T-helper 17 cell (primary cell): ENCODE data around the gene ANAPC2. TPM values are rescaled to one million over a fixed set of nuclear protein-coding genes. Genes with fewer than 3 reads are reported as not detected.

Experiments
- ATAC-seq: fragments of 150-1000 bp; cut with Tn5 transposase; 2 replicates; pipeline ENCODE4 v1.10.0; 2021; ENCODE audit warnings: mild to moderate bottlenecking, moderate library complexity
- DNase-seq, 3 donors: peaks; one replicate each; pipeline versions ENCODE4 v3.0.0 to v3.0.0-alpha.2; 2020 to 2021
- H3K9me3 ChIP-seq: one replicate; pipeline ENCODE4 v1.7.0; 2013; ENCODE audit warnings: low read length, mild to moderate bottlenecking; ENCODE audit not compliant: control insufficient read depth, poor library complexity, severe bottlenecking
- H3K27ac Mint-ChIP-seq: one replicate; pipeline ENCODE4 v1.8.0; 2022; ENCODE audit warnings: mild to moderate bottlenecking, moderate library complexity, mixed read lengths
- H3K27me3 Mint-ChIP-seq: one replicate; pipeline ENCODE4 v1.8.0; 2022; ENCODE audit warnings: mixed read lengths
- H3K36me3 Mint-ChIP-seq: one replicate; pipeline ENCODE4 v1.8.0; 2022; ENCODE audit warnings: low read depth, mixed read lengths
- H3K4me1 Mint-ChIP-seq: one replicate; pipeline ENCODE4 v1.8.0; 2022; ENCODE audit warnings: mild to moderate bottlenecking, mixed read lengths
- H3K4me3 Mint-ChIP-seq: one replicate; pipeline ENCODE4 v1.8.0; 2022; ENCODE audit warnings: mild to moderate bottlenecking, moderate library complexity, mixed read lengths
- total RNA-seq, 4 donors: library from RNA in 2 of 4; stranded (reverse) in 2 of 4; gene quantifications; one replicate each; pipeline ENCODE4 v1.2.3 and lab custom pipeline; 2022 to 2026

ANAPC2 gene
- total RNA-seq, 2 donors from 2014 or later, result 114 to 116 TPM

- Mint-ChIP-seq H3K27me3 (peaks cover 15% of the 10 kb centered on the region), H3K4me1 (no peaks in the 10 kb centered on the region), H3K36me3 (no peaks in the 10 kb centered on the region), H3K4me3 (no peak overlapping the region), H3K27ac (no peak overlapping the region)
- no peak for DNase-seq
- ATAC-seq, result no peak
- no peaks in the 10 kb centered on the region for H3K9me3 ChIP-seq
Observed at GRCh38 chr9:137148242-137148641, 40.1 kb downstream of the ANAPC2 start.

- Mint-ChIP-seq H3K27ac (no peak overlapping the region), H3K36me3 (no peaks in the 10 kb centered on the region), H3K27me3 (peaks cover 17% of the 10 kb centered on the region), H3K4me1 (no peaks in the 10 kb centered on the region), H3K4me3 (no peak overlapping the region)
- H3K9me3 ChIP-seq, result no peaks in the 10 kb centered on the region
- ATAC-seq (no peak), DNase-seq (no peak)
Observed at GRCh38 chr9:137147793-137148160, 40.6 kb downstream of the ANAPC2 start.

- H3K9me3 ChIP-seq, result no peaks in the 10 kb centered on the region
- Mint-ChIP-seq H3K4me3 (no peak overlapping the region), H3K4me1 (peaks cover 2% of the 10 kb centered on the region), H3K27me3 (peaks cover 22% of the 10 kb centered on the region), H3K36me3 (peaks cover 2% of the 10 kb centered on the region), H3K27ac (no peak overlapping the region)
- no peak for ATAC-seq
- no peak for DNase-seq
Observed at GRCh38 chr9:137147091-137147792, 41.1 kb downstream of the ANAPC2 start.

- Mint-ChIP-seq H3K36me3 (peaks cover 6% of the 10 kb centered on the region), H3K27ac (no peak overlapping the region), H3K27me3 (peaks cover 29% of the 10 kb centered on the region), H3K4me3 (no peak overlapping the region), H3K4me1 (peaks cover 4% of the 10 kb centered on the region)
- ATAC-seq, result no peak
- no peak for DNase-seq
- H3K9me3 ChIP-seq, result no peaks in the 10 kb centered on the region
Observed at GRCh38 chr9:137146527-137146918, 41.8 kb downstream of the ANAPC2 start.

GRCh38 chr9:137145731-137146526 lies 42.4 kb downstream of the ANAPC2 start:
- H3K9me3 ChIP-seq, result no peaks in the 10 kb centered on the region
- ATAC-seq (no peak), DNase-seq (no peak)
- H3K4me3 Mint-ChIP-seq, result no peak overlapping the region
- peaks cover 4% of the 10 kb centered on the region for H3K4me1 Mint-ChIP-seq
- H3K36me3 Mint-ChIP-seq, result peaks cover 6% of the 10 kb centered on the region
- no peak overlapping the region for H3K27ac Mint-ChIP-seq
- peaks cover 31% of the 10 kb centered on the region for H3K27me3 Mint-ChIP-seq

GRCh38 chr9:137143459-137143858 lies 44.9 kb downstream of the ANAPC2 start:
- Mint-ChIP-seq H3K27me3 (peaks cover 47% of the 10 kb centered on the region), H3K4me3 (no peak overlapping the region), H3K27ac (no peak overlapping the region), H3K36me3 (peaks cover 6% of the 10 kb centered on the region), H3K4me1 (peaks cover 4% of the 10 kb centered on the region)
- DNase-seq (no peak), ATAC-seq (no peak)
- no peaks in the 10 kb centered on the region for H3K9me3 ChIP-seq

GRCh38 chr9:137141976-137142936 lies 46.1 kb downstream of the ANAPC2 start:
- peaks cover 6% of the 10 kb centered on the region for H3K36me3 Mint-ChIP-seq
- peaks cover 2% of the 10 kb centered on the region for H3K9me3 ChIP-seq
- no peak overlapping the region for H3K27ac Mint-ChIP-seq
- peaks cover 53% of the 10 kb centered on the region for H3K27me3 Mint-ChIP-seq
- peaks cover 4% of the 10 kb centered on the region for H3K4me1 Mint-ChIP-seq
- ATAC-seq (no peak), DNase-seq (no peak)
- H3K4me3 Mint-ChIP-seq, result peak overlapping the region; percentile 45

- DNase-seq (no peak), ATAC-seq (no peak)
- no peak overlapping the region for H3K4me3 Mint-ChIP-seq
- H3K27ac Mint-ChIP-seq, result no peak overlapping the region
- H3K4me1 Mint-ChIP-seq, result peaks cover 4% of the 10 kb centered on the region
- peaks cover 6% of the 10 kb centered on the region for H3K36me3 Mint-ChIP-seq
- H3K9me3 ChIP-seq, result peaks cover 2% of the 10 kb centered on the region
- H3K27me3 Mint-ChIP-seq, result peaks cover 55% of the 10 kb centered on the region
Observed at GRCh38 chr9:137141050-137141810, 47.1 kb downstream of the ANAPC2 start.

GRCh38 chr9:137140151-137141012 lies 48.0 kb downstream of the ANAPC2 start:
- peaks cover 63% of the 10 kb centered on the region for H3K27me3 Mint-ChIP-seq
- H3K4me1 Mint-ChIP-seq, result peaks cover 4% of the 10 kb centered on the region
- ATAC-seq (no peak), DNase-seq (no peak)
- H3K36me3 Mint-ChIP-seq, result peaks cover 8% of the 10 kb centered on the region
- H3K4me3 Mint-ChIP-seq, result no peak overlapping the region
- no peak overlapping the region for H3K27ac Mint-ChIP-seq
- peaks cover 2% of the 10 kb centered on the region for H3K9me3 ChIP-seq

GRCh38 chr9:137139468-137140150 lies 48.8 kb downstream of the ANAPC2 start:
- DNase-seq (no peak), ATAC-seq (no peak)
- H3K27ac Mint-ChIP-seq, result no peak overlapping the region
- H3K4me1 Mint-ChIP-seq, result peaks cover 4% of the 10 kb centered on the region
- peak overlapping the region; percentile 45 for H3K4me3 Mint-ChIP-seq
- peaks cover 8% of the 10 kb centered on the region for H3K36me3 Mint-ChIP-seq
- peaks cover 2% of the 10 kb centered on the region for H3K9me3 ChIP-seq
- H3K27me3 Mint-ChIP-seq, result peaks cover 65% of the 10 kb centered on the region

GRCh38 chr9:137138722-137139467 lies 49.5 kb downstream of the ANAPC2 start, which contains the start of gene GRIN1:
Gene GRIN1, plus strand, starts transcription at chr9:137139154. Its CDS starts 333 bp downstream, at chr9:137139487.
- ATAC-seq (peak; percentile 74), DNase-seq (no peak)
- peaks cover 4% of the 10 kb centered on the region for H3K4me1 Mint-ChIP-seq
- peak within 1 kb of the TSS; percentile 45 for H3K4me3 Mint-ChIP-seq
- H3K27ac Mint-ChIP-seq, result no peak within 1 kb of the TSS
- peaks cover 64% of the 10 kb centered on the region for H3K27me3 Mint-ChIP-seq
- peaks cover 2% of the 10 kb centered on the region for H3K9me3 ChIP-seq
- peaks cover 8% of the 10 kb centered on the region for H3K36me3 Mint-ChIP-seq
